K562 (cell line): ENCODE data around the gene ASPDH. TPM values are rescaled to one million over a fixed set of nuclear protein-coding genes. Genes with fewer than 3 reads are reported as not detected.

Experiments
- CREB1 ChIP-seq, 2 experiments: sonication (generic) in 1 of 2; formaldehyde crosslinking in 1 of 2; IDR thresholded peaks; 2 replicates each; pipeline versions ENCODE4 v1.6.1 to v1.8.0; 2012 to 2022; ENCODE audit warnings: inconsistent platforms in 1 of 2, mild to moderate bottlenecking in 1 of 2, missing genetic modification reagents in 1 of 2, moderate library complexity in 1 of 2
- CREM ChIP-seq: IDR thresholded peaks from 2 replicates; pipeline ENCODE4 v1.6.1; 2014; ENCODE audit warnings: antibody characterized with exemption, low read depth
- PHB2 ChIP-seq: fragments of 450-650 bp; IDR thresholded peaks from 2 replicates; pipeline ENCODE4 v1.6.1; 2017; ENCODE audit warnings: low read depth
- PTRF ChIP-seq: fragments of 450-650 bp; IDR thresholded peaks from 2 replicates; pipeline ENCODE4 v1.6.1; 2016; ENCODE audit warnings: mild to moderate bottlenecking, missing genetic modification characterization, missing compliant biosample characterization
- SRSF3 ChIP-seq: fragments of 200-400 bp; formaldehyde crosslinking; IDR thresholded peaks from 2 replicates; pipeline ENCODE4 v1.6.1; 2016; ENCODE audit warnings: mild to moderate bottlenecking, low read length, moderate library complexity; ENCODE audit not compliant: insufficient read depth
- ZFPM2 ChIP-seq: fragments of 250-450 bp; sonication (Bioruptor Pico); IDR thresholded peaks from 2 replicates; pipeline ENCODE4 v1.5.1; 2022; ENCODE audit warnings: mild to moderate bottlenecking
- ZFX ChIP-seq: sonication (generic); formaldehyde crosslinking; IDR thresholded peaks from 2 replicates; pipeline ENCODE4 v1.8.0; 2022; ENCODE audit warnings: mild to moderate bottlenecking, missing genetic modification reagents, moderate library complexity
- ZNF785 ChIP-seq: fragments of 250-450 bp; sonication (Bioruptor Pico); IDR thresholded peaks from 2 replicates; pipeline ENCODE4 v1.4.0; 2020; ENCODE audit warnings: mild to moderate bottlenecking
- polyA plus RNA-seq, 8 experiments: library from polyadenylated mRNA; depleted of rRNA in 4 of 8; stranded (reverse) in 5 of 8; unstranded in 3 of 8; fragments of >200 nt; fragmentation: Nextera tagmentation in 2 of 8; fragmentation: Illumina TruSeq in 1 of 8; extraction: Ambion mirVana in 2 of 8; extraction: Trizol in 1 of 8; gene quantifications; 2 replicates each; pipeline versions ENCODE4 v1.2.1 to v1.2.3, GENCODE V29; 2011 to 2014; ENCODE audit warnings: inconsistent platforms in 1 of 8, missing spikeins in 1 of 8
- total RNA-seq, 7 experiments: library from RNA; depleted of rRNA in 6 of 7; stranded (reverse); fragments of >200 nt in 6 of 7; fragmentation: Illumina TruSeq in 2 of 7; extraction: Trizol in 2 of 7; gene quantifications; 2 replicates each; pipeline versions ENCODE4 v1.2.1 to v1.2.3, GENCODE V29; 2011 to 2021; ENCODE audit warnings: low replicate concordance in 1 of 7
- TF ChIP-seq, protein P1 (sequence below): fragments of 450-650 bp; IDR thresholded peaks from 2 replicates; pipeline ENCODE4 v1.6.1; 2016; ENCODE audit warnings: antibody characterized with exemption
- TF ChIP-seq, protein P2 (sequence below): sonication (generic); formaldehyde crosslinking; IDR thresholded peaks from 2 replicates; pipeline ENCODE4 v1.5.0; 2020; ENCODE audit warnings: missing genetic modification reagents
- TF ChIP-seq, protein P3 (sequence below), 2 experiments: fragments of 450-650 bp in 1 of 2; IDR thresholded peaks; 2 replicates each; pipeline ENCODE4 v1.6.1; 2011 to 2017; ENCODE audit warnings: low read depth in 2 of 2, antibody characterized with exemption in 1 of 2, borderline replicate concordance in 1 of 2, low read length in 1 of 2, mild to moderate bottlenecking in 1 of 2, mixed read lengths in 1 of 2; ENCODE audit not compliant: control insufficient read depth in 1 of 2
- TF ChIP-seq, protein P4 (sequence below), 2 experiments: fragments of 450-650 bp; formaldehyde crosslinking in 1 of 2; IDR thresholded peaks; 2 replicates each; pipeline versions ENCODE4 v1.4.0 to v1.6.1; 2014 to 2020; ENCODE audit warnings: mild to moderate bottlenecking in 2 of 2, borderline replicate concordance in 1 of 2, low read depth in 1 of 2

Gene ASPDH
- total and polyA plus RNA-seq, 9 of the 15 experiments (the other 6 are each of a cell fraction or from before 2014, with no cell fraction given) = not detected

DNA sequence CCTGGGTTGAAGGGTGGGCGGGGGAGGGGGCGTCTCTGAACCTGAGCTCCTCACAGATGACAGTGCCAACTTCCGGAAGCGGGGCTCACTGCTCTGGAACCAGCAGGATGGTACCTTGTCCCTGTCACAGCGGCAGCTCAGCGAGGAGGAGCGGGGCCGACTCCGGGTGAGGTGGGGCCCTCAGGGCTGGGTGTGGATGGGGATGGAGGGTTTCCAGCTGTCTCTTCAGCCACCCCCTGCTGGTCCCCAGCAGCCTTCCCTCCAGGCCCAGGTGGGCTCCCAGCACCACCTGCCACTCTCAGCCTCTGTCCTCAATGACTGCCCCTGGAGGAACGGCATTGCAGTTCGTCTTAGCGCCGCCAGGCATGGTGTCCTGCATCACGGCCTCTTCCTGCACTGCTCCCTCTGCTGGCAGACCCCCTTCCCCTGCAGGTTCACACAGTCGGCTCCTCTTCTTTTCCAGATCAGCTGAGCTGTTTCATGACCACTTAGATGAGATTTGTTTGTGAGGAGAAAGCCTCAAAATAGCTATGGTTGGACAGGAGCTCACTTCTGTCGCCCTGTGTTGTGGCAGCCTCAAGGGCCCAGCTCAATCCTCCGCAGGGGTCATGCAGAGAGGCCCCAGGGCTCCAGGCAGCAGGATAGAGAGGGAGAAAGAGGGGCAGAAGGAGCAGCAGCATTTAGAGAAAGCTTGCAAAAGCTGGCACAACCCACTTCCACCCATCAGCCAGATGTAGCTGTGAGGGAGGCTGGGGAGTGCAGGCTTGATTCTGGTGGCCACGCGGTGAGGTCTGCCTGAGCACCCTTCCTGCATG, 34.6 kb downstream of the ASPDH start (continued):
- TF ChIP-seq, protein P1, sequence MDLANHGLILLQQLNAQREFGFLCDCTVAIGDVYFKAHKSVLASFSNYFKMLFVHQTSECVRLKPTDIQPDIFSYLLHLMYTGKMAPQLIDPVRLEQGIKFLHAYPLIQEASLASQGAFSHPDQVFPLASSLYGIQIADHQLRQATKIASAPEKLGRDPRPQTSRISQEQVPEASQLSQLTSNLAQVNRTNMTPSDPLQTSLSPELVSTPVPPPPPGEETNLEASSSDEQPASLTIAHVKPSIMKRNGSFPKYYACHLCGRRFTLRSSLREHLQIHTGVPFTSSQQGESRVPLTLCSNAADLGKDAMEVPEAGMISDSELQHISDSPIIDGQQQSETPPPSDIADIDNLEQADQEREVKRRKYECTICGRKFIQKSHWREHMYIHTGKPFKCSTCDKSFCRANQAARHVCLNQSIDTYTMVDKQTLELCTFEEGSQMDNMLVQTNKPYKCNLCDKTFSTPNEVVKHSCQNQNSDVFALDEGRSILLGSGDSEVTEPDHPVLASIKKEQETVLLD = no peak
- TF ChIP-seq, protein P2, sequence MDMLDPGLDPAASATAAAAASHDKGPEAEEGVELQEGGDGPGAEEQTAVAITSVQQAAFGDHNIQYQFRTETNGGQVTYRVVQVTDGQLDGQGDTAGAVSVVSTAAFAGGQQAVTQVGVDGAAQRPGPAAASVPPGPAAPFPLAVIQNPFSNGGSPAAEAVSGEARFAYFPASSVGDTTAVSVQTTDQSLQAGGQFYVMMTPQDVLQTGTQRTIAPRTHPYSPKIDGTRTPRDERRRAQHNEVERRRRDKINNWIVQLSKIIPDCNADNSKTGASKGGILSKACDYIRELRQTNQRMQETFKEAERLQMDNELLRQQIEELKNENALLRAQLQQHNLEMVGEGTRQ = no peak
- TF ChIP-seq CREB1 (IDR thresholded peaks at IDR 0.05) (no peak), CREB1 (CRISPR knock-in tag; IDR thresholded peaks at IDR 0.05) (no peak), ZNF785 (CRISPR knock-in tag) (no peak), PTRF (tag) (no peak), SRSF3 (no peak), PHB2 (no peak), ZFX (CRISPR knock-in tag) (peak; percentile 17; the same call in 1 of the 2 replicates), CREM (peak; percentile 72), ZFPM2 (CRISPR knock-in tag) (no peak)
- TF ChIP-seq, protein P3, sequence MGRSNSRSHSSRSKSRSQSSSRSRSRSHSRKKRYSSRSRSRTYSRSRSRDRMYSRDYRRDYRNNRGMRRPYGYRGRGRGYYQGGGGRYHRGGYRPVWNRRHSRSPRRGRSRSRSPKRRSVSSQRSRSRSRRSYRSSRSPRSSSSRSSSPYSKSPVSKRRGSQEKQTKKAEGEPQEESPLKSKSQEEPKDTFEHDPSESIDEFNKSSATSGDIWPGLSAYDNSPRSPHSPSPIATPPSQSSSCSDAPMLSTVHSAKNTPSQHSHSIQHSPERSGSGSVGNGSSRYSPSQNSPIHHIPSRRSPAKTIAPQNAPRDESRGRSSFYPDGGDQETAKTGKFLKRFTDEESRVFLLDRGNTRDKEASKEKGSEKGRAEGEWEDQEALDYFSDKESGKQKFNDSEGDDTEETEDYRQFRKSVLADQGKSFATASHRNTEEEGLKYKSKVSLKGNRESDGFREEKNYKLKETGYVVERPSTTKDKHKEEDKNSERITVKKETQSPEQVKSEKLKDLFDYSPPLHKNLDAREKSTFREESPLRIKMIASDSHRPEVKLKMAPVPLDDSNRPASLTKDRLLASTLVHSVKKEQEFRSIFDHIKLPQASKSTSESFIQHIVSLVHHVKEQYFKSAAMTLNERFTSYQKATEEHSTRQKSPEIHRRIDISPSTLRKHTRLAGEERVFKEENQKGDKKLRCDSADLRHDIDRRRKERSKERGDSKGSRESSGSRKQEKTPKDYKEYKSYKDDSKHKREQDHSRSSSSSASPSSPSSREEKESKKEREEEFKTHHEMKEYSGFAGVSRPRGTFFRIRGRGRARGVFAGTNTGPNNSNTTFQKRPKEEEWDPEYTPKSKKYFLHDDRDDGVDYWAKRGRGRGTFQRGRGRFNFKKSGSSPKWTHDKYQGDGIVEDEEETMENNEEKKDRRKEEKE (IDR thresholded peaks at IDR 0.05; ENCODE audit: borderline replicate concordance in 1 of 2, control insufficient read depth in 1 of 2, low read depth in 2 of 2, low read length in 1 of 2) = no peak
- TF ChIP-seq, protein P4, sequence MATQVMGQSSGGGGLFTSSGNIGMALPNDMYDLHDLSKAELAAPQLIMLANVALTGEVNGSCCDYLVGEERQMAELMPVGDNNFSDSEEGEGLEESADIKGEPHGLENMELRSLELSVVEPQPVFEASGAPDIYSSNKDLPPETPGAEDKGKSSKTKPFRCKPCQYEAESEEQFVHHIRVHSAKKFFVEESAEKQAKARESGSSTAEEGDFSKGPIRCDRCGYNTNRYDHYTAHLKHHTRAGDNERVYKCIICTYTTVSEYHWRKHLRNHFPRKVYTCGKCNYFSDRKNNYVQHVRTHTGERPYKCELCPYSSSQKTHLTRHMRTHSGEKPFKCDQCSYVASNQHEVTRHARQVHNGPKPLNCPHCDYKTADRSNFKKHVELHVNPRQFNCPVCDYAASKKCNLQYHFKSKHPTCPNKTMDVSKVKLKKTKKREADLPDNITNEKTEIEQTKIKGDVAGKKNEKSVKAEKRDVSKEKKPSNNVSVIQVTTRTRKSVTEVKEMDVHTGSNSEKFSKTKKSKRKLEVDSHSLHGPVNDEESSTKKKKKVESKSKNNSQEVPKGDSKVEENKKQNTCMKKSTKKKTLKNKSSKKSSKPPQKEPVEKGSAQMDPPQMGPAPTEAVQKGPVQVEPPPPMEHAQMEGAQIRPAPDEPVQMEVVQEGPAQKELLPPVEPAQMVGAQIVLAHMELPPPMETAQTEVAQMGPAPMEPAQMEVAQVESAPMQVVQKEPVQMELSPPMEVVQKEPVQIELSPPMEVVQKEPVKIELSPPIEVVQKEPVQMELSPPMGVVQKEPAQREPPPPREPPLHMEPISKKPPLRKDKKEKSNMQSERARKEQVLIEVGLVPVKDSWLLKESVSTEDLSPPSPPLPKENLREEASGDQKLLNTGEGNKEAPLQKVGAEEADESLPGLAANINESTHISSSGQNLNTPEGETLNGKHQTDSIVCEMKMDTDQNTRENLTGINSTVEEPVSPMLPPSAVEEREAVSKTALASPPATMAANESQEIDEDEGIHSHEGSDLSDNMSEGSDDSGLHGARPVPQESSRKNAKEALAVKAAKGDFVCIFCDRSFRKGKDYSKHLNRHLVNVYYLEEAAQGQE (IDR thresholded peaks at IDR 0.05; ENCODE audit: borderline replicate concordance) = peak; percentile 39; the same call in 1 of the 2 replicates
- TF ChIP-seq, protein P4 (CRISPR knock-in tag; IDR thresholded peaks at IDR 0.05; ENCODE audit: low read depth) = no peak
